ENCODE data around the gene EEIG1.

The EEIG1 gene

GRCh38 chr9:128001151-128001778, 20.5 kb upstream of the EEIG1 start:
- DNase-seq (ENCODE audit: low read depth), result no peak

- DNase-seq (ENCODE audit: low read depth), result no peak
Measured at GRCh38 chr9:127999461-127999860, 18.7 kb upstream of the EEIG1 start.

- no peak for DNase-seq (ENCODE audit: low read depth)
Measured at GRCh38 chr9:127993721-127994120, 12.9 kb upstream of the EEIG1 start.

GRCh38 chr9:127991757-127992274, 11.0 kb upstream of the EEIG1 start:
- DNase-seq (ENCODE audit: low read depth), result no peak

- DNase-seq (ENCODE audit: low read depth), result no peak
Measured at GRCh38 chr9:127991017-127991756, 10.4 kb upstream of the EEIG1 start.

- no peak for DNase-seq (ENCODE audit: low read depth)
Measured at GRCh38 chr9:127990554-127990953, 9.8 kb upstream of the EEIG1 start.

- DNase-seq (ENCODE audit: low read depth), result no peak
Measured at GRCh38 chr9:127989094-127989493, 8.3 kb upstream of the EEIG1 start.

GRCh38 chr9:127987103-127987614, 6.4 kb upstream of the EEIG1 start:
- DNase-seq (ENCODE audit: low read depth), result no peak

GRCh38 chr9:127985011-127985410, 4.2 kb upstream of the EEIG1 start:
- DNase-seq (ENCODE audit: low read depth), result no peak

GRCh38 chr9:127983847-127984289, 3.1 kb upstream of the EEIG1 start:
- DNase-seq (ENCODE audit: low read depth), result no peak

- no peak for DNase-seq (ENCODE audit: low read depth)
Measured at GRCh38 chr9:127982912-127983311, 2.1 kb upstream of the EEIG1 start.

- no peak for DNase-seq (ENCODE audit: low read depth)
Measured at GRCh38 chr9:127981559-127982121, 851 bp upstream of the EEIG1 start.

- DNase-seq (ENCODE audit: low read depth), result no peak
Measured at GRCh38 chr9:127980060-127980705, 606 bp downstream of the EEIG1 start.

- no peak for DNase-seq (ENCODE audit: low read depth)
Measured at GRCh38 chr9:127979333-127980059, 1.3 kb downstream of the EEIG1 start.

- no peak for DNase-seq (ENCODE audit: low read depth)
Measured at GRCh38 chr9:127979015-127979332, 1.8 kb downstream of the EEIG1 start.

GRCh38 chr9:127977884-127978647, 2.7 kb downstream of the EEIG1 start:
- DNase-seq (ENCODE audit: low read depth), result no peak

GRCh38 chr9:127977009-127977883, 3.5 kb downstream of the EEIG1 start:
- no peak for DNase-seq (ENCODE audit: low read depth)

- no peak for DNase-seq (ENCODE audit: low read depth)
Measured at GRCh38 chr9:127976498-127976897, 4.3 kb downstream of the EEIG1 start.

- DNase-seq (ENCODE audit: low read depth), result no peak
Measured at GRCh38 chr9:127975376-127976315, 5.1 kb downstream of the EEIG1 start.
